ENCODE measurements around the gene ADAMTS16.

ADAMTS16 gene

DNA sequence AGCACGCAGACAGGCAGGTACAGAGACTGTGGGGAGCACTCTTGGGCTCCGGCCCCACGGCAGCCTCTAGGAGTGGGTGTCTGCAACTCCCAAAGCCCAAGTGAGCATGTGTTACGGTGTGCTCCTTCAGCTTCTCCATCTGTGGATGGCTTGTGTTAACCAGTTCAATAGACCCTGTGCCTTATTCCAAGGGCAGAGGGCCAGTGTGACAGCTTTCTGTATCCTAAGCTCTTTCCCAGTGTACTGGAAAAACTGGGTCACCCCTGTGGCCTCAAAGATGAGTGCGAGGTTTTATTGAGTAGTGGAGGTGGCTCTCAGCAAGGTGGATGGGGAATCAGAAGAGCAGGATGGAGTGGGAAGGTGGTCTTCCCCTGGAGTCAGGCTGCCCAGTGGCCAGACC is 78.3 kb downstream of the ADAMTS16 start:
- H3K4me3 ChIP-seq (ENCODE audit: low read length), result no peak overlapping the region
- no peak for TF ChIP-seq ZNF274 (IDR thresholded peaks at IDR 0.05; ENCODE audit: low read depth, low read length)

DNA sequence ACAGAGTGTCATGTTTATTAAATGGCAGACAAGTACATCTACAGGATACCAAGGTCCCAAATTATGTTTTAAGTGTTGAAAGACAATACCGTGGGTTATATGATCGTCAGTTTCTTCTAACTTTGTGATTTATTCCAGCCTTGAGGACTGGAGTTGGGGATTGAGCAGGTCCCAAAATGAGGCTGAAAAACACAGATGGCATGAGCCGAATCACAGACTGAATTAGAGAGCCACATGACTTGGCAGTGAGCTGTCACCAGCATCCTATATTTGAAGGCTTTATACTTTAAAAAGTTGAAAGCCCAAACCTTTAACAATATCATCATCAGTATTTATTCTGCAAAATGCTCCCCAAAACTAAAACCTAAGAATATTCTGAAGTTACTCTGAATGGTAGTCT is 79.4 kb downstream of the ADAMTS16 start:
- no peak overlapping the region for H3K4me3 ChIP-seq (ENCODE audit: low read length)
- no peak for TF ChIP-seq ZNF274 (IDR thresholded peaks at IDR 0.05; ENCODE audit: low read depth, low read length)

DNA sequence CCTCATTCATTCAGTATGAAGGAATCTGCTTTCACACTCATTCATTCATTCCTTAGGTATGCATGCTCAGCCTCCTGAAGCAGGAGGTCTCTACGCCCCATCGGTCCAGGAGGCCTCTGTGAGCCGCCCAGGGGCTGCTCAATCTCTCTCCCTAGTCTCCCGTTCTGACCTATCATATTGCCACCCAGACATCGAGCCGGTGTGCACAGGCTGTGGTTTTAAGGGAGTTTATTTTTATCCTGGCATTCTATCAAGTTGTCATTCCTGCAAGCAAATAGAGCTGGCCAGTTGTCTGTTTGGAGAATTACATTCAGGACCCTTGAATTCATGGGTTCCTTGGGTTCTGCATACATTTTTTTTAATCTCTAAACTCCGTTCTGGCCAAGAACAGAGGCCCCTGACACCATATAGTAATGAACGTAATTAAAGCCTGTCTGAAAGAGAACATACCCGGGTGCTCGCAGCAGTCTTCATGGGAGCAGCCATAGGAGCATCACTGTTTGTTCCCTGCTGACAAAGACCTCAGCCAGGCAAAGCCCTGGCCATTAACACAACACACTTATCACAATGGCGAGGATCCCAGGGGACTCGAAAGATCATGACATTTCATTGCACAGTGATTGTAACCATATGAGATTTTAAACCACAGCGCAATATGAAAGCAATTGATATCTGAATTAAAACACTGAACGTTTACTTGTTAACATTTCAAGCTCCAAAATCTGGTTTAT is 80.9 kb downstream of the ADAMTS16 start:
- TF ChIP-seq ZNF274 (IDR thresholded peaks at IDR 0.05; ENCODE audit: low read depth, low read length), result no peak
- H3K4me3 ChIP-seq (ENCODE audit: low read length), result no peak overlapping the region

DNA sequence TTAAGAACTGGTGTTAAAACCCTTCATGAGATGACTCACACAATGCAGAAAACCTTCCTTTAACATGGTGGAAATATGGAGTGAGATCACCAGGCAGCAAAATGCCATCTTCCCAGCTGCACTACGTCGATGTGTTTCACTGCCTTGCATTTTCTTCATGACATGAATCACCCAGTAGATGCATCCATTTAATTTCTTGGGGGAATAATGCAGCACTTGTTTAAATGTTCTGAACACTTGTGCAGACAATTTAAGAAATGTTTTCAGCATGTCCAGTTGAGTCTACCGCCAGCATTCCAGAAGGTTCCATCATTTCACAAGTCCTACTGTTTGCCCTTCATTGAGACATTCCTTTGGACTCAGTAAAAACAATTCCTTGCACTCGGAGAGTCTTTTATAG is 81.6 kb downstream of the ADAMTS16 start:
- H3K4me3 ChIP-seq (ENCODE audit: low read length), result no peak overlapping the region
- TF ChIP-seq ZNF274 (IDR thresholded peaks at IDR 0.05; ENCODE audit: low read depth, low read length), result no peak

DNA sequence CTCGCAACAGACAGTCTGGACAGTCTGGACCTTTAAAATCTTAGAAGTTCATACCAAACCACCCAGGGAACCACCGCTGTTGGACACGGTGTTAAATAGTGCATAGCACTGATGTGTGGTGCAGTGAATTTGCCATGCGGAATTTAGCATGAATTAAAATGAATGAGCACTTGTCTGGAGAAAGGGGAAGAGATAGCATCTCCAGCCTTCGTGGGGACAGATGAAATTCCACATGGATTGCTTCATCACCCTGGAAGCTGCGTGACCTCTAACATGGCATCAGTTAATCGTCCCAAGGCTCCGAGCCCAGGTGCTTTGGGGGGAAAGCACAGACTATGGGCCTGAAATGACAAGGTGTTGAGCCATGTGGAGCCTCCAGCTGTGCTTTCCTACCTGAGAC is 91.4 kb downstream of the ADAMTS16 start:
- TF ChIP-seq ZNF274 (IDR thresholded peaks at IDR 0.05; ENCODE audit: low read depth, low read length), result no peak
- no peak overlapping the region for H3K4me3 ChIP-seq (ENCODE audit: low read length)

DNA sequence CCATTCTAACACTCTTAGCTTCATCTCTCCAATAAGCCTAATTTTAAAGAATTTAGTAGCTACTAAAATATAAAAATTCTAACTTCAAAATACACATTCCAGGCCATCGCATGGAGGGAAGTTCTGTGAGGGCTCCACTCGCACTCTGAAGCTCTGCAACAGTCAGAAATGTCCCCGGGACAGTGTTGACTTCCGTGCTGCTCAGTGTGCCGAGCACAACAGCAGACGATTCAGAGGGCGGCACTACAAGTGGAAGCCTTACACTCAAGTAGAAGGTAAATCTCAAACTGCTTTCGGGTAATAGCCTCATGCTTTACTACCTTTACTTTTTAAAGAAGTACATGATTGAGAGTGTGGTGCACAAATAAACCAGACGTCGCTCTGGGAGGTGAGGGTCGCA is 94.8 kb downstream of the ADAMTS16 start:
- no peak for TF ChIP-seq ZNF274 (IDR thresholded peaks at IDR 0.05; ENCODE audit: low read depth, low read length)
- no peak overlapping the region for H3K4me3 ChIP-seq (ENCODE audit: low read length)

DNA sequence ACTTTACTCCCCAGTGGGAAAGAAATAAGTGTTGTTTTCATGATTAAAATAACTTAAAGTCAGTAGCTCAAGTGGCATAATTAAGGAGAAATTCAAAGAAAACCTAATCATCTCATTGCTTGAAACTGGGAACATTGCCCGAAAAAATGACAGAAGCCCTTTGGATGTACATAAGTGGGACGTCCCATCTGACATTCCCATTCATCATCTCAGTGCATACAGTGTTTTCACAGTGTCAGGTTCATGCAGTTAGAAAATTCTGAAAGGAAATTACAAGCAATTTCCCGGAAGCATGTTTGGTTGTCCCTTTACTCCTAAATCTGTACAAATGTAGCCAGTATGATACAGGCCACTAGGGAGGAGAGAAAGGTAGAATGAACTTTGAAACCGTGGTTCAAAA is 95.6 kb downstream of the ADAMTS16 start:
- no peak overlapping the region for H3K4me3 ChIP-seq (ENCODE audit: low read length)
- TF ChIP-seq ZNF274 (IDR thresholded peaks at IDR 0.05; ENCODE audit: low read depth, low read length), result no peak

DNA sequence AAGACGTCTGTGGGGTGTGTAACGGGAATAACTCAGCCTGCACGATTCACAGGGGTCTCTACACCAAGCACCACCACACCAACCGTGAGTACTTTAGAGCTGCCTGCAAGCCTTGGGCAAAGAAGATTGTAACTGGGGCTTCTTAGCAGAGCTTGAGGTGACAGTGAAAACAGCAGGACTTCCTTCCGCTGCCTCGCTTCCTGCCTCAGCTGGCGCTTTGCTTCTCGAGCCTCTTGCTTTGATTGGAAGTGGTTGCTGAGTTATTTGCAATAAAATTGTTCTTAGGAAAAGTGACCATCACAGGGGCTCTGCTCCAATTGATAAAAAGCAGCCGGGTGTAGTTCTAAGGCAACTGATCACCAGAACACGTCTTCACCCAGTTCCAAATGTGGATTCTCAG is 99.1 kb downstream of the ADAMTS16 start:
- no peak for TF ChIP-seq ZNF274 (IDR thresholded peaks at IDR 0.05; ENCODE audit: low read depth, low read length)
- no peak overlapping the region for H3K4me3 ChIP-seq (ENCODE audit: low read length)

DNA sequence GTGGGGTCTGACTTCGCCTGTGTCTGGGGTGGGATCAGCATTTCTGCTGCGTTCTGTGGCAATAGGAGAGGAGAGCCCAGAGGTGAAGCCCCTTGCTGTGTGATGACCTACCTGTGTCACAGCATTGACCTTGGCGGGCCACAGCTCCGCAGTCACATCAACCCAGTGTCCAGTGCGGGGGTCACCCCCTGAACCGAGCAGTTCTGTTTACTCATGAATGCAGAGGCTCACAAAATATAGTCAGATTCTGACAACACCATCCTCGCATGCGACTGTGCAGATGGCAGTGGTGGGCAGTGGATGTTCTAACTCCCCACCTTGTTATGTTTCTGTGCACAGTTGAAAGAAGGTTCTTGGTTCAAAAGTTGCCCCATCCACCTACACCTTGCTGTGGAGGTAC is 100.1 kb downstream of the ADAMTS16 start:
- no peak overlapping the region for H3K4me3 ChIP-seq (ENCODE audit: low read length)
- TF ChIP-seq ZNF274 (IDR thresholded peaks at IDR 0.05; ENCODE audit: low read depth, low read length), result no peak

DNA sequence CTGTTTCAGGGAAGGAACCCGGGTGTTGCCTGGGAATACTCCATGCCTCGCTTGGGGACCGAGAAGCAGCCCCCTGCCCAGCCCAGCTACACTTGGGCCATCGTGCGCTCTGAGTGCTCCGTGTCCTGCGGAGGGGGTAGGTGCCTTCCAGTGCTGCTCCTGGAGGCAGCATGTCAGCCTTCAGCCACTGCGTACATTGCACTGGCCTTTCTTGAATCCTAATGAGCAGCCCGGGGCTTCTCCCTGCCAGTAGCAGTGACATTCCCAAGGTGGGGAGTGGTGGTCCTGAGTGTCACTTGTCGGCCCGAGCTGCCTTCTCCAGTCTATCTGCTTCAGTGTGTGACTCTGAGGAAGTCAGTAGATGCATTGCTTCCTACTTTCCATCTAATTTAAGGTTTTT is 101.9 kb downstream of the ADAMTS16 start:
- H3K4me3 ChIP-seq (ENCODE audit: low read length), result no peak overlapping the region
- no peak for TF ChIP-seq ZNF274 (IDR thresholded peaks at IDR 0.05; ENCODE audit: low read depth, low read length)

DNA sequence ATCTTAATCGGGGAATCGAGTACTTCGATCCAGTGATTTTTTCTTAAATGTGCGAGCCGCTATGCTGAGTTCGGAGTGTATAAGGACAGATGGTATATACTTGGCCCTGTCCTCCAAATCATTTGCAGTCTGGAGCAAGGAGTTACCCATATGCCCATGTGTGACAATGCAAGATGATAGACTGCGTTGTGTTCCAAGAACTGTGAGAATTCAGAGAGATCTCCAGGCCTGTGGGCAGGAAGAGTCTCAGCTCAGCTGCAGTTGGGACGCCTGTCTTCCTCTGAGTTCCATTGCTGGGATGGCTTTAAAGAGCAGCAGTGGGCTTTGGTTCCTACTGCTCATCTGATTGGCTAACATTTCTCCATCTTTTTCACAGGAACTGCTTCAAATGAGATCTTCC is 106.6 kb downstream of the ADAMTS16 start:
- no peak overlapping the region for H3K4me3 ChIP-seq (ENCODE audit: low read length)
- no peak for TF ChIP-seq ZNF274 (IDR thresholded peaks at IDR 0.05; ENCODE audit: low read depth, low read length)

DNA sequence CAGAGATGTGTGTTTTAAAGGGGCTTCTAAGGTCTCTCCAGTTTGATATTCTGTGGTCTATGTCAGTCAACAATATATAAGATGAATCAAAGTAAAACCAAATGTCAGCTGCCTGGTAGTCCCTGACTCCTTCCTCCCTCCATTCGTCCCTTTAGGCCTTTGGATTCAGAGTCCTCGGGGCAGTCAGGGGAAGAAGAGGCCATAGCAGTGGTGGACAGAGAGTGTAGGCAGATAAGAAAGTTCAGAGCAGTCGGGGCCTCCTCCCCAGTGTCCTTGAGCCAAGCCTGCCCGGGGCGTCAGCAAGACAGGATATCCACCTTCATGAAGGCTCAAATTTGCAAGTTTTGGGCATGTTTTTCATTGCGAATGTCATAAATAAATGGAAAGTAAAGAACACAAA is 110.6 kb downstream of the ADAMTS16 start:
- H3K4me3 ChIP-seq (ENCODE audit: low read length), result no peak overlapping the region
- TF ChIP-seq ZNF274 (IDR thresholded peaks at IDR 0.05; ENCODE audit: low read depth, low read length), result no peak

DNA sequence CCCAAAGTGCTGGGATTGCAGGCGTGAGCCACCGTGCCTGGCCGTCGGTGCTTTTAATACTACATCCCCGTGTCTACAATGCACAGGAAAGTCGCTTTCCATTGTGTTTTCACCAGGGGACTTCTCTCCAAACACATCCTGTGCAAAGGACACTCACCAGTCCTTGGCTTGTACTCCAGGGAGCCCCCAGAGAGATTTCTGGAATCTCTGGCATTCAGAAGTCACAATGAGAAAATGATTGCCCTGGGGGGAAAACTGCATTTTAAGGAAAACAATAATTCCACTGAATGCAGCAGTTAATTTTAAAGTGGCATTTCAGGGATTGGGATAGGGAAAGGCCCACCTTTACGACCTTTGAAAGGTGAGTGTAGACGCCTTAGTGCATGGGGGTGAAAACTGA is 112.0 kb downstream of the ADAMTS16 start:
- TF ChIP-seq ZNF274 (IDR thresholded peaks at IDR 0.05; ENCODE audit: low read depth, low read length), result no peak
- H3K4me3 ChIP-seq (ENCODE audit: low read length), result no peak overlapping the region

DNA sequence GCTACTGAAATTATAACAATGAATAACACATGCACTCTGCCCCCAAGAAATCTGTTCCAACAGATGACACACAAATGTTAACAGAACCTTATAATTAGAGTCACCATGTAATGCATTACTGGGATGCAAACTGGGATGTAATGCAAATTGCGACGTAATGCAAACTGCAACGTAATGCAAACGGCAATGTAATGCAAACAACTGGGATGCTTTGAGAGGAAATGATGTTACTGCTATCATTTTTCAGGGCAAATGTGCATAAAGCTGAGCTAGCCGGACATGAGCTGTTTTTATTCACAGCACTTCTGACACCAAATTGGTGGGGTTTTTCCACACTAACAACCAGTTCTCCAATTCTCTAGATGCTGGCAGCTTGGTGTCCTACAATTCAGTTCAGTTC is 117.2 kb downstream of the ADAMTS16 start:
- no peak for TF ChIP-seq ZNF274 (IDR thresholded peaks at IDR 0.05; ENCODE audit: low read depth, low read length)
- no peak overlapping the region for H3K4me3 ChIP-seq (ENCODE audit: low read length)

DNA sequence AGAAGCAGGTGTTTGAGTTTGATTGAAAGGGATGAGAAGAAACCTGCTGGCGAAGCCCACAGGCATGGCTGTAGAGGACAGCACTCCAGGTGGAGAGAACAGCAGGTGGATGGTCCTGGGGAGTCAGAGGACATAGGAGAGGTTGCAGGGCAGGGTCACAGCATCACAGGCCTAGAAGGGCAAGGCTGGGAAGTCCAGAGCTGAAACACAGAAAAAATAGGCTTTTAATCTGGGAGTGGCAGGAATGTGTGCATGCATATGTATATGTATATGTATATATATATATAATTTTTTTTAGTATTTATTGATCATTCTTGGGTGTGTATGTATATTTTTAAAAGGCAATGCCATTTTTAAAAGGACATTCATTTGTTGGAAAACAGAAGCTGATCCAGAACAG is 118.4 kb downstream of the ADAMTS16 start:
- no peak overlapping the region for H3K4me3 ChIP-seq (ENCODE audit: low read length)
- no peak for TF ChIP-seq ZNF274 (IDR thresholded peaks at IDR 0.05; ENCODE audit: low read depth, low read length)

DNA sequence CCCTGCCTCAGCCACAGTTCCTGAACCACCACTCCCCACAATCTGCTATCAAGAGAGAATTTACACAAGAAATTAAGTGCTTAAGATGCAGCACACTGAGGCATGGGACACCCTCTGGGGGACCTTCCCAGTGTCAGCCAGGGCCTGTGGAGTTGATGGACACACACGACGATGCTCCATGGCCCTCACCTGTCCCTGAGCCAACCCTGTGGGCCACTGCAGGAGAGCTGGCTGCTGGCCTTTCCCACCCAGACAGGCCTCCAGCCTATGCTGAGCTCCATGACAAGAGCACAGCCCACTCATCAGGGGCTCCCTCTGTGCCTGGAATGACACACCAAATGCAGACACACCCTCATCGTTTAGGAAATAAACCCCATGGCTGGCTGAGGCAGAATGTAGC is 124.6 kb downstream of the ADAMTS16 start:
- no peak for TF ChIP-seq ZNF274 (IDR thresholded peaks at IDR 0.05; ENCODE audit: low read depth, low read length)
- H3K4me3 ChIP-seq (ENCODE audit: low read length), result no peak overlapping the region

All from GM08714 (cell line).